ENCODE data around the gene NPIPB8. TPM values are rescaled to one million over a fixed set of nuclear protein-coding genes. Genes with fewer than 3 reads are reported as not detected.
"Not testable (repeated sequence)": the region's sequence is repeated elsewhere in the genome, so short reads cannot be mapped to it uniquely, and the experiment has no call there.

The NPIPB8 gene
- total and polyA plus RNA-seq, 4 donors, result 0.74 to 1.6 TPM; not detected in 2

GRCh38 chr16:28601589-28601988 is 36.3 kb upstream of the NPIPB8 start:
- not testable (repeated sequence) for H3K27me3 ChIP-seq (ENCODE audit: control insufficient read depth in 3 of 3, insufficient read depth in 3 of 3, low read length in 2 of 3); H3K27ac ChIP-seq (ENCODE audit: low read depth in 1 of 2, low read length in 1 of 2); DNase-seq; H3K9ac ChIP-seq (ENCODE audit: insufficient read depth in 1 of 2, low read length in 2 of 2); ATAC-seq (ENCODE audit: insufficient read depth, low FRiP score); H3K9me3 ChIP-seq (ENCODE audit: control insufficient read depth in 4 of 4, insufficient read depth in 3 of 4, low read length in 3 of 4); H3K4me3 ChIP-seq
- WGBS, 2 donors, result 91 to 93% methylated on average over 11 to 12 of the region's 13 CpGs
- Histone ChIP-seq H3K36me3 (ENCODE audit: control insufficient read depth in 4 of 4, insufficient read depth in 4 of 4, low read length in 4 of 4) (peaks cover 0 to 14% (median 0%) of the 10 kb centered on the region in 4 donors), H3K4me1 (ENCODE audit: control insufficient read depth in 5 of 5, insufficient read depth in 5 of 5, low read length in 5 of 5) (peaks cover 0 to 14% (median 4%) of the 10 kb centered on the region in 5 donors)

GRCh38 chr16:28602062-28602461 is 35.8 kb upstream of the NPIPB8 start:
- H3K4me3 ChIP-seq; ATAC-seq (ENCODE audit: insufficient read depth, low FRiP score); H3K27ac ChIP-seq (ENCODE audit: low read depth in 1 of 2, low read length in 1 of 2); H3K9me3 ChIP-seq (ENCODE audit: control insufficient read depth in 4 of 4, insufficient read depth in 3 of 4, low read length in 3 of 4); H3K9ac ChIP-seq (ENCODE audit: insufficient read depth in 1 of 2, low read length in 2 of 2); DNase-seq; H3K27me3 ChIP-seq (ENCODE audit: control insufficient read depth in 3 of 3, insufficient read depth in 3 of 3, low read length in 2 of 3): not testable (repeated sequence)
- peaks cover 0 to 10% (median 0%) of the 10 kb centered on the region in 5 donors for H3K4me1 ChIP-seq (ENCODE audit: control insufficient read depth in 5 of 5, insufficient read depth in 5 of 5, low read length in 5 of 5)
- 83 to 86% methylated on average over 4 to 5 of the region's 10 CpGs for WGBS, 2 donors
- peaks cover 0 to 17% (median 0%) of the 10 kb centered on the region in 4 donors for H3K36me3 ChIP-seq (ENCODE audit: control insufficient read depth in 4 of 4, insufficient read depth in 4 of 4, low read length in 4 of 4)

GRCh38 chr16:28602529-28602928 is 35.3 kb upstream of the NPIPB8 start:
- no peak for TF ChIP-seq CTCF (IDR thresholded peaks at IDR 0.05; ENCODE audit: control extremely low read depth, extremely low read depth)
- ATAC-seq (ENCODE audit: insufficient read depth, low FRiP score), result no peak
- Histone ChIP-seq H3K9ac (ENCODE audit: insufficient read depth in 1 of 2, low read length in 2 of 2) (no peak overlapping the region), H3K27ac (ENCODE audit: low read depth in 1 of 2, low read length in 1 of 2) (no peak overlapping the region), H3K4me1 (ENCODE audit: control insufficient read depth in 5 of 5, insufficient read depth in 5 of 5, low read length in 5 of 5) (peaks cover 0 to 6% (median 0%) of the 10 kb centered on the region in 5 donors), H3K4me3 (no peak overlapping the region), H3K27me3 (ENCODE audit: control insufficient read depth in 3 of 3, insufficient read depth in 3 of 3, low read length in 2 of 3) (no peaks in the 10 kb centered on the region), H3K36me3 (ENCODE audit: control insufficient read depth in 4 of 4, insufficient read depth in 4 of 4, low read length in 4 of 4) (peaks cover 0 to 17% (median 0%) of the 10 kb centered on the region in 4 donors), H3K9me3 (ENCODE audit: control insufficient read depth in 4 of 4, insufficient read depth in 3 of 4, low read length in 3 of 4) (no peaks in the 10 kb centered on the region)
- DNase-seq, result no peak
- WGBS, 2 donors, result 74 to 91% methylated on average over 4 to 5 of the region's 6 CpGs

- Histone ChIP-seq H3K4me3 (no peak overlapping the region), H3K9me3 (ENCODE audit: control insufficient read depth in 4 of 4, insufficient read depth in 3 of 4, low read length in 3 of 4) (no peaks in the 10 kb centered on the region), H3K27ac (ENCODE audit: low read depth in 1 of 2, low read length in 1 of 2) (peak overlapping the region in 1 of 2 donors; percentile 0), H3K27me3 (ENCODE audit: control insufficient read depth in 3 of 3, insufficient read depth in 3 of 3, low read length in 2 of 3) (no peaks in the 10 kb centered on the region), H3K36me3 (ENCODE audit: control insufficient read depth in 4 of 4, insufficient read depth in 4 of 4, low read length in 4 of 4) (peaks cover 0 to 17% (median 0%) of the 10 kb centered on the region in 4 donors), H3K9ac (ENCODE audit: insufficient read depth in 1 of 2, low read length in 2 of 2) (no peak overlapping the region), H3K4me1 (ENCODE audit: control insufficient read depth in 5 of 5, insufficient read depth in 5 of 5, low read length in 5 of 5) (peaks cover 0 to 3% (median 0%) of the 10 kb centered on the region in 5 donors)
- no peak for TF ChIP-seq CTCF (IDR thresholded peaks at IDR 0.05; ENCODE audit: control extremely low read depth, extremely low read depth)
- ATAC-seq (ENCODE audit: insufficient read depth, low FRiP score), result no peak
- no peak for DNase-seq
- WGBS, 2 donors, result 82 to 84% methylated on average over 11 of the region's 11 CpGs
Measured at GRCh38 chr16:28603381-28604185, 34.3 kb upstream of the NPIPB8 start.
